GM12874 (cell line): ENCODE data around the gene SNAP47.

Source experiments
- TF ChIP-seq, protein P1 (sequence below): IDR thresholded peaks from 2 replicates; pipeline ENCODE4 v1.5.1; 2011; ENCODE audit warnings: low read depth, mild to moderate bottlenecking, control low read depth, low read length, moderate library complexity; ENCODE audit not compliant: insufficient read depth

The SNAP47 gene

DNA sequence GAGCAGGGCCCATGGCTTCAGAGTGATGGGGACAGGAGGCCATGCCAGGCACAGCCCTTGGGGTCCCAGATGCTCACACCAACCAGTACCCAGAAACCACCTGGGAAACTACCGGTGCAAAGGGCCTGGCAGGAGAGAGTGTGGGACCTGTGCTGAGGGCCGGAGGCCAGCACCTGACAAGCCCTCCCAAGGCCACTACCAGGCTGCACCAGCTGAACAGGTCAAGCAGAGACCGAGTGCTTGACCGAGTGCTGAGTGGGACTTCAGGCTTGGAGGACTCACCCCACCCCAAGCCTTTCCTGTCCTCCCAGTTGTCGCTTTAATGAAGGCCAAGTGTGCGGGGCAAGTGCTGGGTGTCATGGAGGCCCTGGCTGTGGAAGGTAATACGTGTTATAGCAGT lies 36.5 kb downstream of the SNAP47 start:
- TF ChIP-seq, protein P1, sequence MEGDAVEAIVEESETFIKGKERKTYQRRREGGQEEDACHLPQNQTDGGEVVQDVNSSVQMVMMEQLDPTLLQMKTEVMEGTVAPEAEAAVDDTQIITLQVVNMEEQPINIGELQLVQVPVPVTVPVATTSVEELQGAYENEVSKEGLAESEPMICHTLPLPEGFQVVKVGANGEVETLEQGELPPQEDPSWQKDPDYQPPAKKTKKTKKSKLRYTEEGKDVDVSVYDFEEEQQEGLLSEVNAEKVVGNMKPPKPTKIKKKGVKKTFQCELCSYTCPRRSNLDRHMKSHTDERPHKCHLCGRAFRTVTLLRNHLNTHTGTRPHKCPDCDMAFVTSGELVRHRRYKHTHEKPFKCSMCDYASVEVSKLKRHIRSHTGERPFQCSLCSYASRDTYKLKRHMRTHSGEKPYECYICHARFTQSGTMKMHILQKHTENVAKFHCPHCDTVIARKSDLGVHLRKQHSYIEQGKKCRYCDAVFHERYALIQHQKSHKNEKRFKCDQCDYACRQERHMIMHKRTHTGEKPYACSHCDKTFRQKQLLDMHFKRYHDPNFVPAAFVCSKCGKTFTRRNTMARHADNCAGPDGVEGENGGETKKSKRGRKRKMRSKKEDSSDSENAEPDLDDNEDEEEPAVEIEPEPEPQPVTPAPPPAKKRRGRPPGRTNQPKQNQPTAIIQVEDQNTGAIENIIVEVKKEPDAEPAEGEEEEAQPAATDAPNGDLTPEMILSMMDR = no peak

DNA sequence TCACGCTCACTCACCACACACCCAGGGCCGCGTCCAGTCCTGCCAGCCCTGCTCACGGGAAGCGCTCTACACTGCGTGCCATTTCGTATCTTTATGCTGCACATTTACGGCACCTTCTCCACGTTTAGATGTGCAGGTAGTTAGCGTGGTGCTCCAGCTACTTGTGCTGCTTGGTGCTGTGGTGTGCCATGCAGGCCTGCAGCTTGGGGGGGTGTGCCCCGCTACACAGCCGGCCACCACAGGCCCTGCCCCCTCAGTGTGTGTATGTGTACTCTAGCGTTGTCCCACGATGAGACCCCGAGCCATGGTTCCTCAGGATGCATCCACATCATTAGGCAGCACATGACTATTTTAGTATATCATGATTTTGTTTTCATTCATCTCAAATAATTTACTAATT lies 38.3 kb downstream of the SNAP47 start:
- TF ChIP-seq, protein P1 = no peak

DNA sequence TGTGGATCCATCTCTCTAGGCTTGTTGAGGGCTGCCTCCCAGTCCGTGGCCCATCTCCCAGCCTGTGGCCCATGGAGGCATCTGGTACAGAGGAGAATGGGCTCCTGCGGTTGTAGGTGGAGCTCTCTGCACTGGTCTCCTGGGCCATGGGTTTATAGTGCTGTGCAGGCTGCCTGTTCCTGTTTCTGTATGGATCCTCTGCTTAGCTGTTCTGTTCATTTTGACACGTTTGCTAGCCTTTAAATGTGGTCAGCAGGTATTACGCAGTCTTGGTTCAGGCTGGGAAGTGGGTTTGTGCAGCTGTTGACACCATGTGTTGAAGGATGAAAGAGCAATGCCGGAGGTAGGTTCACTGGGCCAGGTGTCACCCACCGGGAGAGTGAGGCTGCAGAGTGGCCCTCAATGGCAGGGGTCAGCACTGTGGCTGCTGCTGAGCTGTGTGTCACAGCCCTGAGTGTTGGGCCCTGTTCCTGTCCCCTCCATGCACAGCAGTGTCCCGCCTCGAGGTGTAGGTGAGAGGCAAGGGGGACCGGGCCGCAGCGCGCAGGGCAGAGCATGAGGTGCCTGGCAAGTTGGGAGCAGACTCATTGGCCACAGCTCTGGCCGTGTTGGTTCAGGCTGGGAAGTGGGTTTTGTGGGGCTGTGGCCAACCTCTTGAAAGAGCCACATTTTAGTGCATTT lies 39.0 kb downstream of the SNAP47 start:
- TF ChIP-seq, protein P1 = no peak

DNA sequence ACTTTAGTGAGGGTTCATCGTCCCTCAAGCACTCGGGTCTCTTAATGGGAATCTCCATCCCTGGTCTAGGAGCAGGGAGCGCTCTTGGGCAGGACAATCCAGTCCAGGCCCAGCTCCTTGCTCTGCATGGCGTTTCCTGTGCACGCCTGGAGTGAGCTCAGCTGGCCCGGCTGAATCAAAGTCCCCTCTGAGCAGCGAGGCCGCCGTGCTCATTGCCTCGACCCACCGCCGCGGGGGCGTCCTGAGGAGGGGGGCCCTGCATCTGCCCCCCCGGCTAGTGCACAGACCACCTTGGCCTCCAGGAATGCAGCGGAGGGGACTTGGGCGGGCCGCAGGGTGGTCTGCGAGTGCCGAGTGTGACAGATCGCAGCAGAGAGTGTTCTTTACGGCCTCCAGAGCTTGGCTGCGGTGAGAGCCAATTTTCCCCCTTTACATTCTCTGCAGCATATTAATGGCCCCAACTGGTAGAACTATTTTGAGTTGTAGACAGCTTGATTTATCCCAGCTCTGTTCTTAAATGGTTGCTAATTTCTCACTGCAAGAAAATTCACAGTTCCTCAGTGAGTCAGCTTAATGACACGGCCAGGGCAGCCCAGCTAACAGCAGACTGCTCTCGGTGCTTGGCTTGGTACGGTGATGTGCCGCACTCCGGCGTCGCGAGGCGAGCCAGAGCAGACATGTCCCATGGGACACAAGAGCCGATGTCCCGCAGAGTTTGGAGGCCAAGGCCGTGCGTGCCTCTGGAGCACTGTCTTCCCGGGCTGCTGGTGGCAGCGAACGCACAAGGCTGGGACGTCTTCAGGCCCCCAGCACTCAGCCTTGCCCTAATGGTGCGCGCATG lies 39.8 kb downstream of the SNAP47 start:
- TF ChIP-seq, protein P1 = no peak

DNA sequence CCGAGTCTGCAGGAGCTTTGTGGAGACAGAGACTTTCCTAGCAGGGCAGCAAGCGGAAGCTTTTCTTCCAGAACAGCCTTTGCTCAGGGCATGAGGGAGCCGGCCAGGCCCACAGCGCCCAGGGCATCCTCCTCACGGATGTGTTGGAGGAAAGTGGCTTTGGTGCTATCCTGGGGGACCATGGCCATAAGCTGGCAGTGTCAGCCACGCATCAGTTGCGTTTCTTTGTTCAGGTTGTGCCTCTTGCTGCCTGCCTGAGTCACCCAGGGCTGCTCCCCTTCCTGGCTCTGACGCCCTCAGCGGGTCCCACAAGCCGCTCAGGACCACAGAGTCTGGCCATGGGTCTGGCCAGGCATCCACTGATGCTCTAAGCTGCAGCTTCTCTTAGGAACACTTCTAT lies 40.6 kb downstream of the SNAP47 start:
- TF ChIP-seq, protein P1 = no peak

DNA sequence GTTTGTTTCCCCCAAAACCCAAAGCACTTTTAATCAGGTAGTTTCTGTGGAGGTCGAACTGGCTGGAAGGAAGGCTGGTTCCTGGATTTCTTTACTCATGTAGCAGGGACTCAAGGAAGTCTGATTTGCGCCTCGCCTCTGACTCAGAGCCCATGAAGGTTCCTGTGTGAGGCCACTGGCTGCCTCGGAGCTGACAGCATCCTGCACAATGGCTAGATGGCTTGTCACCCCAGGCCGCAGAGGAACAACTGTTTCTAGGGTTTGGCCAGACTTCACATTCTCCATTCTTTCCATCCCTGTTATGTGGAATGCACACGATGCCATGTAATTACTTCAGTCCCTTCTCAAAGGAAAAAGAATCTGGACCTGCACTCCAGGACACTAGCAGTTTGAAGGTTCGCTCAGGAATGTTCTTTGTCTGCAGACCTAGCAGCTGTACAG lies 41.1 kb downstream of the SNAP47 start:
- TF ChIP-seq, protein P1 = no peak

DNA sequence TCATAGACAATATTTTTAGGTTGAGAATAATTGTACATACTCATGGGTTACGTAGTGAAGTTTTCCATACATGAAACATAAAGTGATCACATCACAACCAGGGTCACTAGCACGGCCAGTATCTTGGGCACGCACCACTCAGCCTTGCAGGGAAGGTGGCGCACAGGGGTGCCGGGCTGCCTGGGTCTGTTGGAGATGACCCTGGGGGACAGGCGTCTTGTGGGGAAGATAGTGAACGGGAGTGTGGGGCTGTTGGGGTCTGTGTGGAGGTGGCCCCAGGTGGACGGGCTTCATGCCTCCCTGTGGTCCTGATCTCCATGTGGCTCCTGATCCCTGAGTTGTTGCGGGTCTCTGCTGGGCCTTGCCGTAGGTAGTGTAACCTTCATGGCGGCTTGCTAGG lies 41.9 kb downstream of the SNAP47 start:
- TF ChIP-seq, protein P1 = no peak
